Measurements from ENCODE around the gene ZCCHC8. TPM values are rescaled to one million over a fixed set of nuclear protein-coding genes. Genes with fewer than 3 reads are reported as not detected.

Gene ZCCHC8
- total and polyA plus RNA-seq, 2 of the 8 experiments (the other 6 are each of a cell fraction or from before 2014, with no cell fraction given), result 13.8 to 28.9 TPM

- TF ChIP-seq CHD7 (IDR thresholded peaks at IDR 0.05; ENCODE audit: insufficient replicate concordance, low read length) (no peak), SAP30 (IDR thresholded peaks at IDR 0.05; ENCODE audit: insufficient read depth, insufficient replicate concordance, low read length) (no peak), CTCF (IDR thresholded peaks at IDR 0.05; ENCODE audit: control extremely low read depth in 1 of 3, insufficient read depth in 1 of 3, low read depth in 1 of 3, low read length in 3 of 3) (no peak), SIN3A (conservative IDR thresholded peaks at IDR 0.05 in 1 of 2, IDR thresholded peaks at IDR 0.05 in 1 of 2; ENCODE audit: low read depth in 1 of 2, low read length in 2 of 2) (no peak), TBP (IDR thresholded peaks at IDR 0.05; ENCODE audit: low read depth, low read length) (no peak)
Observed at GRCh38 chr12:122458105-122459035, 42.4 kb downstream of the ZCCHC8 start (continued).

All from H1 (cell line).